ENCODE measurements around the gene CSF2. TPM values are rescaled to one million over a fixed set of nuclear protein-coding genes. Genes with fewer than 3 reads are reported as not detected.

The CSF2 gene
- total and polyA plus RNA-seq, 4 donors: 0.37 to 16.8 (median 8.2) TPM

- Histone ChIP-seq H3K9me3 (ENCODE audit: control insufficient read depth in 4 of 4, insufficient read depth in 3 of 4, low read length in 3 of 4) (peaks cover 0 to 3% (median 0%) of the 10 kb centered on the region in 4 donors), H3K4me3 (no peak overlapping the region), H3K9ac (ENCODE audit: insufficient read depth in 1 of 2, low read length in 2 of 2) (no peak overlapping the region), H3K27me3 (ENCODE audit: control insufficient read depth in 3 of 3, insufficient read depth in 3 of 3, low read length in 2 of 3) (peaks cover 0 to 8% (median 0%) of the 10 kb centered on the region in 3 donors), H3K4me1 (ENCODE audit: control insufficient read depth in 5 of 5, insufficient read depth in 5 of 5, low read length in 5 of 5) (peaks cover 0 to 3% (median 0%) of the 10 kb centered on the region in 5 donors), H3K36me3 (ENCODE audit: control insufficient read depth in 4 of 4, insufficient read depth in 4 of 4, low read length in 4 of 4) (no peaks in the 10 kb centered on the region), H3K27ac (ENCODE audit: low read depth in 1 of 2, low read length in 1 of 2) (no peak overlapping the region)
- WGBS, 2 donors: 90 to 96% methylated on average over 7 of the region's 7 CpGs
- no peak for ATAC-seq (ENCODE audit: insufficient read depth, low FRiP score)
- TF ChIP-seq, protein P1, sequence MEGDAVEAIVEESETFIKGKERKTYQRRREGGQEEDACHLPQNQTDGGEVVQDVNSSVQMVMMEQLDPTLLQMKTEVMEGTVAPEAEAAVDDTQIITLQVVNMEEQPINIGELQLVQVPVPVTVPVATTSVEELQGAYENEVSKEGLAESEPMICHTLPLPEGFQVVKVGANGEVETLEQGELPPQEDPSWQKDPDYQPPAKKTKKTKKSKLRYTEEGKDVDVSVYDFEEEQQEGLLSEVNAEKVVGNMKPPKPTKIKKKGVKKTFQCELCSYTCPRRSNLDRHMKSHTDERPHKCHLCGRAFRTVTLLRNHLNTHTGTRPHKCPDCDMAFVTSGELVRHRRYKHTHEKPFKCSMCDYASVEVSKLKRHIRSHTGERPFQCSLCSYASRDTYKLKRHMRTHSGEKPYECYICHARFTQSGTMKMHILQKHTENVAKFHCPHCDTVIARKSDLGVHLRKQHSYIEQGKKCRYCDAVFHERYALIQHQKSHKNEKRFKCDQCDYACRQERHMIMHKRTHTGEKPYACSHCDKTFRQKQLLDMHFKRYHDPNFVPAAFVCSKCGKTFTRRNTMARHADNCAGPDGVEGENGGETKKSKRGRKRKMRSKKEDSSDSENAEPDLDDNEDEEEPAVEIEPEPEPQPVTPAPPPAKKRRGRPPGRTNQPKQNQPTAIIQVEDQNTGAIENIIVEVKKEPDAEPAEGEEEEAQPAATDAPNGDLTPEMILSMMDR (IDR thresholded peaks at IDR 0.05; ENCODE audit: control extremely low read depth, extremely low read depth): no peak
- DNase-seq: no peak
These were observed 48.1 kb upstream of the CSF2 start for GRCh38 chr5:132025403-132025971.

DNA sequence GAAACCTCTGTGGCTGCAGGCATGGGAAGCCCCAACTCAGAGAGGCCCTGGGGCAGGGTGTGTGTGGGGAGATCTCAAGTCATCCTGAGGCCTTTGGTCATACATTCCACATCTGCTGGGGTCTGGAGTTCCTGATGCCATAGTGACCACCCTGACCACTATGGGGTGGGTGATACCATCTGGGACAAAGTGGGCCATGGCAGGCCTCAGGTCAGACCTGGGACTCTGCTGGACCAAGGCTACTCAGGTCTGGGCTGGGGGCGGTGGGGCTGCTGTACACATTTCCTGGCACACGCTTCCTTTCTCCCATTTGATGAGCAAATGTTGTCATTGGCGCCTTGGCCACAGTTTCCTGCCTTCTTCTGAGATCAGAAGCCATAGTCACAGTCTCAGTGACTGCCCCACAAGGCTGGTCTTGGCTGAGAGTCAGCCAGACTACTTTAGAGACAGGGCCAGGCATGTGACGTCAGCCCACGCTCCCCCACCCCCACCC is 47.0 kb upstream of the CSF2 start:
- peaks cover 0 to 8% (median 0%) of the 10 kb centered on the region in 3 donors for H3K27me3 ChIP-seq (ENCODE audit: control insufficient read depth in 3 of 3, insufficient read depth in 3 of 3, low read length in 2 of 3)
- no peak overlapping the region for H3K4me3 ChIP-seq
- H3K4me1 ChIP-seq (ENCODE audit: control insufficient read depth in 5 of 5, insufficient read depth in 5 of 5, low read length in 5 of 5): no peaks in the 10 kb centered on the region
- no peak overlapping the region for H3K9ac ChIP-seq (ENCODE audit: insufficient read depth in 1 of 2, low read length in 2 of 2)
- DNase-seq: no peak
- no peak for ATAC-seq (ENCODE audit: insufficient read depth, low FRiP score)
- TF ChIP-seq, protein P1 (IDR thresholded peaks at IDR 0.05; ENCODE audit: control extremely low read depth, extremely low read depth): no peak
- H3K9me3 ChIP-seq (ENCODE audit: control insufficient read depth in 4 of 4, insufficient read depth in 3 of 4, low read length in 3 of 4): peaks cover 0 to 3% (median 0%) of the 10 kb centered on the region in 4 donors
- H3K36me3 ChIP-seq (ENCODE audit: control insufficient read depth in 4 of 4, insufficient read depth in 4 of 4, low read length in 4 of 4): no peaks in the 10 kb centered on the region
- no peak overlapping the region for H3K27ac ChIP-seq (ENCODE audit: low read depth in 1 of 2, low read length in 1 of 2)
- 66 to 79% methylated on average over 5 of the region's 5 CpGs for WGBS, 2 donors

GRCh38 chr5:132027027-132027426 is 46.6 kb upstream of the CSF2 start:
- Histone ChIP-seq H3K36me3 (ENCODE audit: control insufficient read depth in 4 of 4, insufficient read depth in 4 of 4, low read length in 4 of 4) (no peaks in the 10 kb centered on the region), H3K4me1 (ENCODE audit: control insufficient read depth in 5 of 5, insufficient read depth in 5 of 5, low read length in 5 of 5) (no peaks in the 10 kb centered on the region), H3K4me3 (no peak overlapping the region), H3K27me3 (ENCODE audit: control insufficient read depth in 3 of 3, insufficient read depth in 3 of 3, low read length in 2 of 3) (peaks cover 0 to 8% (median 0%) of the 10 kb centered on the region in 3 donors), H3K9me3 (ENCODE audit: control insufficient read depth in 4 of 4, insufficient read depth in 3 of 4, low read length in 3 of 4) (peaks cover 0 to 3% (median 0%) of the 10 kb centered on the region in 4 donors), H3K27ac (ENCODE audit: low read depth in 1 of 2, low read length in 1 of 2) (no peak overlapping the region), H3K9ac (ENCODE audit: insufficient read depth in 1 of 2, low read length in 2 of 2) (no peak overlapping the region)
- no peak for ATAC-seq (ENCODE audit: insufficient read depth, low FRiP score)
- WGBS, 2 donors: 84 to 93% methylated on average over 2 of the region's 2 CpGs
- DNase-seq: no peak
- TF ChIP-seq, protein P1 (IDR thresholded peaks at IDR 0.05; ENCODE audit: control extremely low read depth, extremely low read depth): no peak

All from lung (tissue), 12 donors.